Progenitor cell of endocrine pancreas (in vitro differentiated cells): ENCODE measurements around the gene PCED1A. TPM values are rescaled to one million over a fixed set of nuclear protein-coding genes. Genes with fewer than 3 reads are reported as not detected.

Source experiments
- DNase-seq: peaks from one replicate; pipeline ENCODE4 v3.0.0; 2021; ENCODE audit warnings: low spot score; ENCODE audit not compliant: unreplicated experiment
- H3K27ac Mint-ChIP-seq: 2 replicates; pipeline ENCODE4 v1.8.0; 2021; ENCODE audit warnings: mild to moderate bottlenecking, moderate library complexity, mixed read lengths
- H3K27me3 Mint-ChIP-seq: 2 replicates; pipeline ENCODE4 v1.8.0; 2021; ENCODE audit warnings: mixed read lengths
- H3K36me3 Mint-ChIP-seq: 2 replicates; pipeline ENCODE4 v1.8.0; 2022; ENCODE audit warnings: mixed read lengths; ENCODE audit not compliant: insufficient read depth
- H3K4me1 Mint-ChIP-seq: 2 replicates; pipeline ENCODE4 v1.8.0; 2021; ENCODE audit warnings: low read depth, mixed read lengths
- H3K4me3 Mint-ChIP-seq: 2 replicates; pipeline ENCODE4 v1.8.0; 2021; ENCODE audit warnings: low read depth, mild to moderate bottlenecking, moderate library complexity, mixed read lengths
- H3K9me3 Mint-ChIP-seq: 2 replicates; pipeline ENCODE4 v1.8.0; 2021; ENCODE audit warnings: low read depth, mixed read lengths
- CTCF ChIP-seq: fragments of 200-600 bp; sonication (generic); IDR thresholded peaks from one replicate; pipeline ENCODE4 v1.5.0; 2021; ENCODE audit warnings: antibody characterized with exemption, mild to moderate bottlenecking; ENCODE audit not compliant: unreplicated experiment
- total RNA-seq: library from RNA; stranded (reverse); gene quantifications from 2 replicates; pipeline ENCODE4 v1.2.1, GENCODE V29; 2021

Gene PCED1A
- total RNA-seq, 1 donor from 2014 or later, result 81.1 TPM

GRCh38 chr20:2825761-2826160 is 14.7 kb downstream of the PCED1A start:
- TF ChIP-seq CTCF, result no peak
- peaks cover 3% of the 10 kb centered on the region for H3K9me3 Mint-ChIP-seq
- peaks cover 45% of the 10 kb centered on the region for H3K27me3 Mint-ChIP-seq
- H3K36me3 Mint-ChIP-seq, result no peaks in the 10 kb centered on the region
- DNase-seq, result no peak
- H3K27ac Mint-ChIP-seq, result no peak overlapping the region
- peaks cover 2% of the 10 kb centered on the region for H3K4me1 Mint-ChIP-seq
- no peak overlapping the region for H3K4me3 Mint-ChIP-seq

GRCh38 chr20:2822073-2822472 is 18.4 kb downstream of the PCED1A start:
- H3K4me3 Mint-ChIP-seq, result no peak overlapping the region
- peaks cover 9% of the 10 kb centered on the region for H3K4me1 Mint-ChIP-seq
- peaks cover under 1% of the 10 kb centered on the region for H3K9me3 Mint-ChIP-seq
- H3K27me3 Mint-ChIP-seq, result peaks cover 53% of the 10 kb centered on the region
- no peak for DNase-seq
- TF ChIP-seq CTCF, result no peak
- no peaks in the 10 kb centered on the region for H3K36me3 Mint-ChIP-seq
- no peak overlapping the region for H3K27ac Mint-ChIP-seq

GRCh38 chr20:2820896-2821869 is 19.3 kb downstream of the PCED1A start:
- Mint-ChIP-seq H3K4me1 (peaks cover 9% of the 10 kb centered on the region), H3K27ac (no peak overlapping the region), H3K9me3 (no peaks in the 10 kb centered on the region), H3K27me3 (peaks cover 44% of the 10 kb centered on the region), H3K4me3 (no peak overlapping the region), H3K36me3 (no peaks in the 10 kb centered on the region)
- no peak for DNase-seq
- no peak for TF ChIP-seq CTCF

GRCh38 chr20:2820084-2820895 is 20.2 kb downstream of the PCED1A start:
- Mint-ChIP-seq H3K27me3 (peaks cover 42% of the 10 kb centered on the region), H3K36me3 (no peaks in the 10 kb centered on the region), H3K4me1 (peaks cover 9% of the 10 kb centered on the region), H3K27ac (no peak overlapping the region), H3K4me3 (no peak overlapping the region), H3K9me3 (no peaks in the 10 kb centered on the region)
- DNase-seq, result no peak
- TF ChIP-seq CTCF, result no peak

- no peak for TF ChIP-seq CTCF
- DNase-seq, result no peak
- H3K4me1 Mint-ChIP-seq, result peaks cover 9% of the 10 kb centered on the region
- no peak overlapping the region for H3K27ac Mint-ChIP-seq
- H3K27me3 Mint-ChIP-seq, result peaks cover 50% of the 10 kb centered on the region
- H3K9me3 Mint-ChIP-seq, result peaks cover 3% of the 10 kb centered on the region
- no peak overlapping the region for H3K4me3 Mint-ChIP-seq
- H3K36me3 Mint-ChIP-seq, result no peaks in the 10 kb centered on the region
These were observed 22.4 kb downstream of the PCED1A start for GRCh38 chr20:2817891-2818595.
